ENCODE data around the gene NFU1. TPM values are rescaled to one million over a fixed set of nuclear protein-coding genes. Genes with fewer than 3 reads are reported as not detected.

NFU1 gene
- polyA plus RNA-seq, 1 experiment = 62.9 TPM

- DNase-seq (ENCODE audit: low read depth, low spot score) = no peak
- Histone ChIP-seq H3K27ac (ENCODE audit: low read depth, low read length) (no peak overlapping the region), H3K27me3 (ENCODE audit: control insufficient read depth, insufficient read depth, low read length) (no peaks in the 10 kb centered on the region), H3K9me3 (ENCODE audit: control insufficient read depth, insufficient read depth, low read length) (no peaks in the 10 kb centered on the region; the same call in 1 of the 2 replicates), H3K4me3 (ENCODE audit: low read depth, low read length) (no peak overlapping the region)
- ChIA-PET CTCF (interaction anchor here (0.5 to 1.7 kb wide), 9 partner anchors 8 to 679 kb away, joined by 3 to 11 read pairs (median 5); no protein-coding TSS in a partner anchor), POLR2A (no interaction called here)
- peak; percentile 55 for TF ChIP-seq CTCF (IDR thresholded peaks at IDR 0.05; ENCODE audit: low read depth, low read length)
These were observed 61.5 kb downstream of the NFU1 start for GRCh38 chr2:69375494-69376353.

DNA sequence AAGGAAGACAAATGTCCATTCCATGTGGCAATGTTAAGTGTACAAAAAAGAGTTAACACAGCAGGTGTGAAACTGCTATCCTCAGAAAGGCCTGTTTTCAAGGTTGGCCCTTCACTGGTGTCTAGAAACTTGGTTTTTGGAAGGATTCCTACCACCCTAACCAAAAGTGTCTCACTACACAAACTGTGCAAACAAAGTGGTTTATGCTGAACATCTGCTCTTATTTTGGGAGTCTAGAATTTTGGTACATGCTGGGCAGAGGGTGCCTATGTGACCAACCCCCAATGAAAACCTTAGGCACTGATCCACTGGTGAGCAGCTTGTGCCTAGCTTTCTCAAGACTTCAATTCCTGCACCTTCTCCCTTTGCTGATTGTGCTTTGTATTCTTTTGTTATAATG lies 64.5 kb downstream of the NFU1 start:
- no peak for DNase-seq (ENCODE audit: low read depth, low spot score)
- CTCF ChIA-PET = interaction anchor here (0.5 to 0.9 kb wide), 2 partner anchors 65 to 141 kb away, joined by 3 read pairs; partner anchors contain the start of gene NFU1
- Histone ChIP-seq H3K4me3 (ENCODE audit: low read depth, low read length) (no peak overlapping the region), H3K9me3 (ENCODE audit: control insufficient read depth, insufficient read depth, low read length) (no peaks in the 10 kb centered on the region; the same call in 1 of the 2 replicates), H3K27ac (ENCODE audit: low read depth, low read length) (no peak overlapping the region), H3K27me3 (ENCODE audit: control insufficient read depth, insufficient read depth, low read length) (no peaks in the 10 kb centered on the region)
- no peak for TF ChIP-seq CTCF (IDR thresholded peaks at IDR 0.05; ENCODE audit: low read depth, low read length)
- POLR2A ChIA-PET = interaction anchor here (0.6 kb wide), 1 partner anchor 21 kb away, joined by 3 read pairs; no protein-coding TSS in a partner anchor

DNA sequence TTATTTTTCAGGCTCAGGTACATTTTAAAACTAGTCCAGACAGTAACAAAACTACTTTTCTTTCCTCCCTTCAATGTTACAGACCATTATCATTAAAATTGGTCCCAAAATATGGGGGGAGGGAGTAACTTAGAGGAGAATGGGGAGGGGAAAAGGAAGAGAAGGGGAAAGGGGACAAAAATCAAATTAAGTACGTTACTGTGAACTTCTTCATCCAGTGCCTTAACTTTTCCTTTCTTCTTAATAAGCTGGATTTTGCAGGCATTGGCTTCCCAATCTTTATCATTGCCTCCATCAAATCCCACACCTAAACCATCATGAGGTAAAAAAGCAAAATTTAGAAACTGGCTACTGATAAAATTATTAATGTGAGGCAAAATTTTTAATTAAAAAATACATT lies 67.4 kb downstream of the NFU1 start:
- H3K4me3 ChIP-seq (ENCODE audit: low read depth, low read length) = no peak overlapping the region
- no peak for DNase-seq (ENCODE audit: low read depth, low spot score)
- no peak for TF ChIP-seq CTCF (IDR thresholded peaks at IDR 0.05; ENCODE audit: low read depth, low read length)
- H3K9me3 ChIP-seq (ENCODE audit: control insufficient read depth, insufficient read depth, low read length) = no peaks in the 10 kb centered on the region
- POLR2A ChIA-PET = interaction anchor here (0.6 kb wide), 1 partner anchor 29 kb away, joined by 3 read pairs; no protein-coding TSS in a partner anchor
- no peak overlapping the region for H3K27ac ChIP-seq (ENCODE audit: low read depth, low read length)
- CTCF ChIA-PET = no interaction called here
- no peaks in the 10 kb centered on the region for H3K27me3 ChIP-seq (ENCODE audit: control insufficient read depth, insufficient read depth, low read length)

GRCh38 chr2:69368588-69368987 lies 68.6 kb downstream of the NFU1 start:
- H3K27ac ChIP-seq (ENCODE audit: low read depth, low read length) = no peak overlapping the region
- CTCF ChIA-PET = no interaction called here
- H3K9me3 ChIP-seq (ENCODE audit: control insufficient read depth, insufficient read depth, low read length) = no peaks in the 10 kb centered on the region
- H3K4me3 ChIP-seq (ENCODE audit: low read depth, low read length) = no peak overlapping the region
- POLR2A ChIA-PET = no interaction called here
- no peak for DNase-seq (ENCODE audit: low read depth, low spot score)
- TF ChIP-seq CTCF (IDR thresholded peaks at IDR 0.05; ENCODE audit: low read depth, low read length) = no peak
- no peaks in the 10 kb centered on the region for H3K27me3 ChIP-seq (ENCODE audit: control insufficient read depth, insufficient read depth, low read length)

DNA sequence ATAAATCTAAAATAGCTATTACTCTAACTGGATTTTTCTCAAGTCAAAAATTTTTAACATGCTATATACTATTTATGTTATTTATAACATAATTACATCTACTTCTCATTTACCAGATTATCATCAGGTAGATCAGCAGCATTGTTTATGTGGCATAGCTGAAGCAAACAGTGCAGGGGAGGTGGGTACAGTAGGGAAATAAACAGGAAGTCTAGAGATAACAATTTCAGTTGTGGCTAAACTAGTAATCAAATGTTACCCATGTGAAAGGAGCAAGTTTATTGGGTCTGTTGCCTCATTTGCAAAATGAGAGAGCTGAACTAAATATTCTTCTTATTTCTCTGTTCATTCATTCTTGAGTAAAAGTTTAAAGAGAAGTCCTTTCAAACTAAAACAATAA lies 77.9 kb downstream of the NFU1 start:
- H3K9me3 ChIP-seq (ENCODE audit: control insufficient read depth, insufficient read depth, low read length) = no peaks in the 10 kb centered on the region
- H3K27me3 ChIP-seq (ENCODE audit: control insufficient read depth, insufficient read depth, low read length) = no peaks in the 10 kb centered on the region
- no peak for DNase-seq (ENCODE audit: low read depth, low spot score)
- TF ChIP-seq CTCF (IDR thresholded peaks at IDR 0.05; ENCODE audit: low read depth, low read length) = no peak
- no peak overlapping the region for H3K27ac ChIP-seq (ENCODE audit: low read depth, low read length)
- ChIA-PET CTCF (interaction anchor here (1.0 kb wide), 1 partner anchor 21 kb away, joined by 3 read pairs; no protein-coding TSS in a partner anchor), POLR2A (no interaction called here)
- no peak overlapping the region for H3K4me3 ChIP-seq (ENCODE audit: low read depth, low read length)

All from AG04450 (cell line).